Osteoblast (primary cell): Measurements from ENCODE around the gene BCKDHA. TPM values are rescaled to one million over a fixed set of nuclear protein-coding genes. Genes with fewer than 3 reads are reported as not detected.
"Not testable (repeated sequence)": the region's sequence is repeated elsewhere in the genome, so short reads cannot be mapped to it uniquely, and the experiment has no call there.

Experiments
- DNase-seq: peaks from one replicate; pipeline ENCODE4 v3.0.0; 2011; ENCODE audit warnings: low spot score, mixed read lengths; ENCODE audit not compliant: insufficient read length; ENCODE audit errors: missing footprints
- H2AFZ ChIP-seq: 2 replicates; pipeline ENCODE4 v1.6.0; 2011; ENCODE audit warnings: mild to moderate bottlenecking, low read length
- H3K27ac ChIP-seq: 2 replicates; pipeline ENCODE4 v1.5.1; 2011; ENCODE audit warnings: mild to moderate bottlenecking, low read depth, low read length, moderate library complexity
- H3K27me3 ChIP-seq: 2 replicates; pipeline ENCODE4 v1.6.0; 2012; ENCODE audit warnings: mild to moderate bottlenecking, control low read depth, inconsistent platforms, low read length, moderate library complexity; ENCODE audit not compliant: insufficient read depth
- H3K36me3 ChIP-seq: 2 replicates; pipeline ENCODE4 v1.5.1; 2011; ENCODE audit warnings: mild to moderate bottlenecking, low read length, control low read depth, moderate library complexity; ENCODE audit not compliant: insufficient read depth
- H3K4me1 ChIP-seq: 2 replicates; pipeline ENCODE4 v1.5.1; 2011; ENCODE audit warnings: mild to moderate bottlenecking, low read length, control low read depth, moderate library complexity; ENCODE audit not compliant: insufficient read depth
- H3K4me2 ChIP-seq: 2 replicates; pipeline ENCODE4 v1.6.0; 2011; ENCODE audit warnings: mild to moderate bottlenecking, low read length; ENCODE audit not compliant: insufficient read depth
- H3K4me3 ChIP-seq: fragments of 200-600 bp; sonication (generic); 3 replicates; pipeline ENCODE4 v1.5.1; 2012; ENCODE audit warnings: mild to moderate bottlenecking, low read length, inconsistent platforms; ENCODE audit not compliant: insufficient read depth
- H3K79me2 ChIP-seq: 2 replicates; pipeline ENCODE4 v1.6.0; 2012; ENCODE audit warnings: mild to moderate bottlenecking, low read length, control low read depth, inconsistent platforms; ENCODE audit not compliant: insufficient read depth
- H3K9me3 ChIP-seq: 2 replicates; pipeline ENCODE4 v1.5.1; 2011; ENCODE audit warnings: low read depth, low read length, control low read depth
- H4K20me1 ChIP-seq: 2 replicates; pipeline ENCODE4 v1.6.0; 2012; ENCODE audit warnings: mild to moderate bottlenecking, low read length, control low read depth; ENCODE audit not compliant: insufficient read depth
- total RNA-seq: library from RNA; depleted of rRNA; stranded (reverse); fragments of >200 nt; gene quantifications from 2 replicates; pipeline ENCODE4 v1.2.3, GENCODE V29; 2012
- TF ChIP-seq, protein P1 (sequence below): IDR thresholded peaks from 2 replicates; pipeline ENCODE4 v1.5.1; 2011; ENCODE audit warnings: mild to moderate bottlenecking, low read depth, low read length, moderate library complexity; ENCODE audit errors: extremely low read depth

Gene BCKDHA
- total RNA-seq, 1 donor = 37.3 TPM

DNA sequence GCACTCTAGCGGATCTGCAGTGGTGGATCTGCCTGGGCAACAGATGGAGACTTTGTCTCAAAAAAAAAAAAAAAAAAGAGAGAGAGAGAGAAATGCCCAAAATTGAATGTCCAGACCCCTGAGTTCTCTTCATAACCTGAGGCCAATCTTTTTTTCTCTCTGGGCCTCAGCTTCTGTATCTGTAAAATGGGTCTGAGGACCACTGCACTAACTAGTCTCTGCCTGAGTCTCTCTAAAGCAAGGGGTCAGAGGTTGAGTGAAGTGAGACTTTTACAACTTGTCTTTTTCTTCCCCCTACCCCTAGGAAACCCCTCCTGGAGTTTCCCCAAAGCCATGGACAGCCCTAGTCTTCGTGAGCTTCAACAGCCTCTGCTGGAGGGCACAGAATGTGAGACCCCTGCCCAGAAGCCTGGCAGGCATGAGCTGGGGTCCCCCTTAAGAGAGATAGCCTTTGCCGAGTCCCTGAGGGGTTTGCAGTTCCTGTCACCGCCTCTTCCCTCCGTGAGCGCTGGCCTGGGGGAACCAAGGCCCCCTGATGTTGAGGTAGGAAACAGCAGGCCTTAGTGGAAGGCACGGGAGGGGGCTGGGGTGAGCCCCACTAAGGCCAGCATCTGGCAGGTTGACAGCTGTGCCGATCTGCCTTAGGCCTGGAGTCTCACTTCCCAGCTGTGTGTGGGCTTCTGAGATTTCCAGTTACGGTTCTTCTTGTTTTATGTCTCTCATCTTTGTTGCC, 19.5 kb upstream of the BCKDHA start:
- no peak for DNase-seq
- H3K27ac ChIP-seq = no peak overlapping the region
- TF ChIP-seq, protein P1, sequence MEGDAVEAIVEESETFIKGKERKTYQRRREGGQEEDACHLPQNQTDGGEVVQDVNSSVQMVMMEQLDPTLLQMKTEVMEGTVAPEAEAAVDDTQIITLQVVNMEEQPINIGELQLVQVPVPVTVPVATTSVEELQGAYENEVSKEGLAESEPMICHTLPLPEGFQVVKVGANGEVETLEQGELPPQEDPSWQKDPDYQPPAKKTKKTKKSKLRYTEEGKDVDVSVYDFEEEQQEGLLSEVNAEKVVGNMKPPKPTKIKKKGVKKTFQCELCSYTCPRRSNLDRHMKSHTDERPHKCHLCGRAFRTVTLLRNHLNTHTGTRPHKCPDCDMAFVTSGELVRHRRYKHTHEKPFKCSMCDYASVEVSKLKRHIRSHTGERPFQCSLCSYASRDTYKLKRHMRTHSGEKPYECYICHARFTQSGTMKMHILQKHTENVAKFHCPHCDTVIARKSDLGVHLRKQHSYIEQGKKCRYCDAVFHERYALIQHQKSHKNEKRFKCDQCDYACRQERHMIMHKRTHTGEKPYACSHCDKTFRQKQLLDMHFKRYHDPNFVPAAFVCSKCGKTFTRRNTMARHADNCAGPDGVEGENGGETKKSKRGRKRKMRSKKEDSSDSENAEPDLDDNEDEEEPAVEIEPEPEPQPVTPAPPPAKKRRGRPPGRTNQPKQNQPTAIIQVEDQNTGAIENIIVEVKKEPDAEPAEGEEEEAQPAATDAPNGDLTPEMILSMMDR = no peak

DNA sequence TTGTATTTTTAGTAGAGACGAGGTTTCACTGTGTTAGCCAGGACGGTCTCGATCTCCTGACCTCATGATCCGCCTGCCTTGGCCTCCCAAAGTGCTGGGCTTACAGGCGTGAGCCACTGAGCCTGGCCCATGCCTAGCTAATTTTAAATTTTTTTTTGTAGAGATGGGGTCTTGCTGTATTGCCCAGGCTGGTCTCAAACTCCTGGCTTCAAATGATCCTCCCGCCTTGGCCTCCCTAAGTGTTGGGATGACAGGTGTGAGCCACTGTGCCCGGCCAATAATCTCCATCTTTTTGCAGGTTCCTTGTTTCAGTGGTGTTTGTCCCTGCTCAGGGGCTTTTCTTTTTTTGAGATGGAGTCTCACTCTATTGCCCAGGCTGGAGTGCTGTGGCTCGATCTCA, 16.1 kb upstream of the BCKDHA start:
- H3K27me3 ChIP-seq, H4K20me1 ChIP-seq, H3K79me2 ChIP-seq, H3K4me2 ChIP-seq, H3K4me1 ChIP-seq, H3K4me3 ChIP-seq, H3K36me3 ChIP-seq, H2AFZ ChIP-seq, H3K27ac ChIP-seq, H3K9me3 ChIP-seq, DNase-seq: not testable (repeated sequence)

More for the DNA sequence above, 19.5 kb upstream of the BCKDHA start:
- no peak overlapping the region for H2AFZ ChIP-seq
- no peaks in the 10 kb centered on the region for H3K36me3 ChIP-seq
- peaks cover 12% of the 10 kb centered on the region for H3K4me1 ChIP-seq
- no peak overlapping the region for H3K4me2 ChIP-seq
- peaks cover 9% of the 10 kb centered on the region for H3K79me2 ChIP-seq
- no peaks in the 10 kb centered on the region for H3K27me3 ChIP-seq
- peaks cover 13% of the 10 kb centered on the region for H4K20me1 ChIP-seq
- no peaks in the 10 kb centered on the region for H3K9me3 ChIP-seq
- H3K4me3 ChIP-seq = no peak overlapping the region

DNA sequence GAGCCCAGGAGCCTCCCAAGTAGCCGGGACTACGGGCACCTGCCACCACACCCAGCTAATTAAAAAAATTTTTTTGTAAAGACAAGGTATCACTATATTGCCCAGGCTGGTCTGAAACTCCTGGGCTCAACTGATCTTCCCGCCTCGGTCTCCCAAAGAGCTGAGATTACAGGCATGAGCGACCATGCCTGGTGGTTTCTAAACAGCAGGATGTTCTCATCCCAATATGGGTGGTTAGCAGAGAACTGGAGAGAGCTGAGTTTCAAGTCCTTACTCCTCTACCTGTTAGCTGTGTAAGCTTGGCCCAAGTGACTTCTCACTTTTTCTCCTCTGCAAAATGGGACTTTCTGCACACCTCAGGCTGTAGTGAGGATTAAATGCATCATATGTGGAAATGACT, 13.3 kb upstream of the BCKDHA start:
- no peaks in the 10 kb centered on the region for H3K4me1 ChIP-seq
- H3K4me3 ChIP-seq = no peak overlapping the region
- no peak overlapping the region for H2AFZ ChIP-seq
- DNase-seq = no peak
- TF ChIP-seq, protein P1 = no peak
- H4K20me1 ChIP-seq = peaks cover 3% of the 10 kb centered on the region
- H3K36me3 ChIP-seq = no peaks in the 10 kb centered on the region
- no peak overlapping the region for H3K27ac ChIP-seq
- no peaks in the 10 kb centered on the region for H3K27me3 ChIP-seq
- H3K79me2 ChIP-seq = no peaks in the 10 kb centered on the region
- H3K4me2 ChIP-seq = no peak overlapping the region
- H3K9me3 ChIP-seq = no peaks in the 10 kb centered on the region

DNA sequence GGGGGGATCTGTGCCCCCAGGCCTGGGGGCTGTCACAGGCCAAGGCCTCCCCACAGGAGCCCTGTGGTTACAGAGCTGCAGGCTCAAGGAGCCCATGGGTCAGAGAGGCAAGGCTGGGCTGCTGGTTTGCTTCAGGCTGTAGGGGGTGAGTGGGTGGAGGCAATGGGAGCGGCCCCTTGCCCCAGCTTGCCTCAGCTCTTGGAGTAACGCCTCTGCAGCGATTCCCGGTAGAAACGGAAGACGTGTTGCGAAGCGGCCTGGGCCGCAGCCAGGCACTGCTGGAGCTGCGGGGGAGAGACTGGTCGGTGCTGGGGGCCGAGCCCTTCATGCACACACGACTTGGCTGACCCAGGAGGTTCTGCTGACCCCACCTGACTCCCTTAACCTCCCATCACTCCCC, 11.2 kb upstream of the BCKDHA start:
- TF ChIP-seq, protein P1 = no peak
- Histone ChIP-seq H2AFZ (no peak overlapping the region), H4K20me1 (peaks cover 3% of the 10 kb centered on the region), H3K27ac (no peak overlapping the region), H3K4me3 (no peak overlapping the region), H3K27me3 (no peaks in the 10 kb centered on the region), H3K36me3 (peaks cover 6% of the 10 kb centered on the region), H3K9me3 (no peaks in the 10 kb centered on the region), H3K4me2 (no peak overlapping the region), H3K79me2 (no peaks in the 10 kb centered on the region), H3K4me1 (no peaks in the 10 kb centered on the region)
- DNase-seq = no peak
